ENCODE results near the gene POU2F1. TPM values are rescaled to one million over a fixed set of nuclear protein-coding genes. Genes with fewer than 3 reads are reported as not detected.

POU2F1 gene
- total and polyA plus RNA-seq, 8 donors: 1.2 to 36.2 (median 7.7) TPM

DNA sequence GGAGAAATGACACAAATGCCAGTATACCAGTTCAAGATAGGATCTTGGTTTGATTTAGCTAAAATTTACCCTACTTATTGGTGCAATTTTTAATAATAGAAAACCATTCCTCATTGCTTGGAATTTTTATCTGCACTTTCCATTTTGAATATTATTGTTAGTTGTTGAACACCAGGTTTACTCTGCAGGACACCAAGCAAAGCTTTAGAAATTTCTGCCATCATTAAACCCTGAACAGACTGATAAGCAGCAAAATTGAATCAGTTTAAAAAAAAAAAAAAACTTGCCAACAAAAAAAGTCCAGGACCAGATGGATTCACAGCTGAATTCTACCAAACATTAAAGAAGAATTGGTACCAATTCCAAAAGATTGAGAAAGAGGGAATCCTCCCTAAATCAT is 71.5 kb downstream of the POU2F1 start:
- Histone ChIP-seq H3K9me3 (no peaks in the 10 kb centered on the region), H3K36me3 (no peaks in the 10 kb centered on the region), H3K27ac (no peak overlapping the region), H3K27me3 (no peaks in the 10 kb centered on the region), H3K4me1 (peaks cover 18 to 54% (median 36%) of the 10 kb centered on the region in 4 donors), H3K4me3 (no peak overlapping the region)
- TF ChIP-seq POLR2AphosphoS5 (IDR thresholded peaks at IDR 0.05) (no peak), EP300 (IDR thresholded peaks at IDR 0.05) (no peak), POLR2A (IDR thresholded peaks at IDR 0.05) (no peak), CTCF (IDR thresholded peaks at IDR 0.05) (no peak)
- DNase-seq: no peak
- intact Hi-C loops (cut with DNase I; ENCODE audit: low total_unique reads): no loop called here

DNA sequence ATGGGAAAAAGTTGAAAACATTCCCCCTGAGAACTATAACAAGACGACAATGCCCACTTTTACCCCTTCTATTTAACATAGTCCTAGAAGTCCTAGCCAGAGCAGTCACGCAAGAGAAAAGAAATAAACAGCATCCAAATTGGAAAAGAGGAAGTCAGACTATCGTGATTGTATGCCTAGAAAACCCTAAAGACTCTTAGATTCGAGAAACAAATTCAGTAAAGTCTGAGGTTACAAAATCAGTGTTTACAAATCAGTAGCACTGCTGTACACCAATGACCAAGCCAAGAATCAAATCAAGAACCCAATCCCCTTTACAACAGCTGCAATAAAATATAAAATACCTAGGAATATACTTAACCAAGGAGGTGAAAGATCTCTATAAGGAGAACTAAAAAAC is 72.4 kb downstream of the POU2F1 start:
- TF ChIP-seq EP300 (IDR thresholded peaks at IDR 0.05) (no peak), POLR2A (IDR thresholded peaks at IDR 0.05) (no peak), CTCF (IDR thresholded peaks at IDR 0.05) (no peak), POLR2AphosphoS5 (IDR thresholded peaks at IDR 0.05) (no peak)
- Histone ChIP-seq H3K9me3 (no peaks in the 10 kb centered on the region), H3K36me3 (no peaks in the 10 kb centered on the region), H3K4me1 (peaks cover 18 to 62% (median 39%) of the 10 kb centered on the region in 4 donors), H3K4me3 (no peak overlapping the region), H3K27ac (no peak overlapping the region), H3K27me3 (no peaks in the 10 kb centered on the region)
- WGBS, 5 donors: 83 to 91% (median 90%) methylated on average over 4 of the region's 4 CpGs
- intact Hi-C loops (cut with DNase I; ENCODE audit: low total_unique reads): no loop called here
- DNase-seq: no peak

DNA sequence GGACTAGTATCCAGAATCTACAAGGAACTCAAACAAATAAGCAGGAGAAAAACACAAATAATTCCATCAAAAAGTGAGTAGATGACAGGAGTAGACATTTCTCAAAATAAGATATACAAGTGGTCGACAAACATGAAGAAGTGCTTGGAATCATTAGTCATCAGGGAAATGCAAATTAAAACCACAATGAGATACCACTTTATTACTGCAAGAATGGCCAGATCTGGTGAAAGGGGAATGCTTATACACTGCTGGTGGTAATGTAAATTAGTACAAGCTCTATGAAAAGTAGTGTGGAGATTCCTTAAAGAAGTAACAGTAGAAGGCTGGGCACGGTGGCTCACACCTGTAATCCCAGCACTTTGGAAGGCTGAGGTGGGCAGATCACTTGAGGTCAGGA is 73.8 kb downstream of the POU2F1 start:
- TF ChIP-seq POLR2A (IDR thresholded peaks at IDR 0.05): no peak
- TF ChIP-seq CTCF (IDR thresholded peaks at IDR 0.05): no peak
- no peak for TF ChIP-seq EP300 (IDR thresholded peaks at IDR 0.05)
- TF ChIP-seq POLR2AphosphoS5 (IDR thresholded peaks at IDR 0.05): no peak
- H3K36me3 ChIP-seq: no peaks in the 10 kb centered on the region
- H3K4me3 ChIP-seq: no peak overlapping the region
- H3K4me1 ChIP-seq: peaks cover 21 to 60% (median 46%) of the 10 kb centered on the region in 4 donors
- WGBS, 5 donors: 68 to 84% (median 78%) methylated on average over 2 of the region's 2 CpGs
- H3K27ac ChIP-seq: no peak overlapping the region
- DNase-seq: no peak
- no peaks in the 10 kb centered on the region for H3K9me3 ChIP-seq
- H3K27me3 ChIP-seq: no peaks in the 10 kb centered on the region
- intact Hi-C loops (cut with DNase I; ENCODE audit: low total_unique reads): no loop called here

DNA sequence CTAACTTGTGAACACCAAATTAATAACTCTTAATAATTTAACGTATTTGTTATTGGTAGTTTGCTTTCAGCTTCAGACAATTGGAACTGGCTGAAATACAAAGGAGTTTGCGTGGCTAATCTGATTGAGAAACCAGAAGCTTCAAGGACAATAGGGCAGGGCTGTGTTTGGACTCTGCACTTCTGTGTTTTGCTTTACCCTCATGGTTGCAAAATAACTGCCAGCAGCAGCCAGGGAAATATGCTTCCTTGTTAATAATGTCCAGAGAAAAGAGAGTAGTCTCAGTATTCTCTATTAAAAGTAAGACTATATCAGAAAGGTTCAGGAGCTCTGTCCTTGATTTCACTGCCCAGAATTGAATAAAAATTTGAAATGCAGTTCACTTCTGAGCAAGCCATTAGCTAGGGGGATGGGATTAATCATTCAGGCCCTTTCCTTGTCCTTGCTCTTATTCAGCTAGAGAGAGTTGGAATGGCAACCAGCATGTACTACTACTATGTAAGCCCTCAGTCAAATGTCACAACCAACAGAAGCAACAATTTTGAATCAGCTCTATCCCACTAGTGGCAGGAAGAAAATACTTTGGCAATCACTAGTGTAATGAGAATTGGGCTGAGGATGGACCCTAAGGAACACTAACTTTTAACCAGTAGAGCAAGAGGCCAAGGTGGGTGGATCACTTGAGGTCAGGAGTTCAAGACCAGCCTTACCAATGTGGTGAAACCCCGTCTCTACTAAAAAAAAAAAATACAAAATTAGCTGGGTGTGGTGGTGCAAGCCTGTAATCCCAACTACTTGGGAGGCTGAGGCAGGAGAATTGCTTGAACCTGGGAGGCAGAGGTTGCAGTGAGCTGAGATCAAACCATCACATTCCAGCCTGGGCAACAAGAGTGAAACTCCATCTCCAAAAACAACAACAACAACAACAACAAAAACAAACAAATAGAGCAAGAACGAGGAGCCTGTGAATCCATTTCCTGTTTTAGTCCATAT is 76.8 kb downstream of the POU2F1 start:
- TF ChIP-seq POLR2AphosphoS5 (IDR thresholded peaks at IDR 0.05) (peak in 2 of 3 donors; percentile 24 to 50), EP300 (IDR thresholded peaks at IDR 0.05) (no peak)
- Histone ChIP-seq H3K9me3 (no peaks in the 10 kb centered on the region), H3K36me3 (no peaks in the 10 kb centered on the region), H3K4me3 (no peak overlapping the region), H3K27ac (peak overlapping the region; percentile 5 to 77 (median 60)), H3K27me3 (no peaks in the 10 kb centered on the region), H3K4me1 (peaks cover 4 to 30% (median 26%) of the 10 kb centered on the region in 4 donors)
- WGBS, 5 donors: 34 to 46% (median 42%) methylated on average over 4 of the region's 4 CpGs
- intact Hi-C loops (cut with DNase I; ENCODE audit: low total_unique reads): no loop called here
- DNase-seq: peak; percentile 49 to 64

All from stomach (tissue), 9 donors.